ENCODE results near the gene SV2A. TPM values are rescaled to one million over a fixed set of nuclear protein-coding genes. Genes with fewer than 3 reads are reported as not detected.

The SV2A gene
- total RNA-seq, 4 donors from 2014 or later: 6.2 to 9.2 (median 7.1) TPM

DNA sequence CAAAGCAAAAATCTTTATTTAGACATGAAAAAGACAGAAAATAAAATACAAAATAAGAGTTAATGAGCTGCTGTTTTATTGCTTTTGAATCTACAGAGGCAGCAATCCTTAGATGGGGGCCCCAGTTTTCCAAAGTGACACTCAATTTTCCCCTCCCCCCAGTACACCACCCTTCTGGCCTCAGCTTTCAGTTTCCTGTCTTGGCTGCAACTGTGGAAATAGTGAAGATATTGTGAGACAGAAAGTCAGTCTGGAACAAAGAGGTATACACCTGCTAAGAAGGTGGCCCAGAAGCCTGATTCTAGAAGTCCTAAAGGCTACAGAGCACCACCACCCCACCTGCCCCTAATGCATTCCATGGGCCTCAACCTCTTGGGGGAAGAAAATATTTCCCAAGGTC, 20.1 kb upstream of the SV2A start:
- no peak for ATAC-seq
- TF ChIP-seq, protein P1, sequence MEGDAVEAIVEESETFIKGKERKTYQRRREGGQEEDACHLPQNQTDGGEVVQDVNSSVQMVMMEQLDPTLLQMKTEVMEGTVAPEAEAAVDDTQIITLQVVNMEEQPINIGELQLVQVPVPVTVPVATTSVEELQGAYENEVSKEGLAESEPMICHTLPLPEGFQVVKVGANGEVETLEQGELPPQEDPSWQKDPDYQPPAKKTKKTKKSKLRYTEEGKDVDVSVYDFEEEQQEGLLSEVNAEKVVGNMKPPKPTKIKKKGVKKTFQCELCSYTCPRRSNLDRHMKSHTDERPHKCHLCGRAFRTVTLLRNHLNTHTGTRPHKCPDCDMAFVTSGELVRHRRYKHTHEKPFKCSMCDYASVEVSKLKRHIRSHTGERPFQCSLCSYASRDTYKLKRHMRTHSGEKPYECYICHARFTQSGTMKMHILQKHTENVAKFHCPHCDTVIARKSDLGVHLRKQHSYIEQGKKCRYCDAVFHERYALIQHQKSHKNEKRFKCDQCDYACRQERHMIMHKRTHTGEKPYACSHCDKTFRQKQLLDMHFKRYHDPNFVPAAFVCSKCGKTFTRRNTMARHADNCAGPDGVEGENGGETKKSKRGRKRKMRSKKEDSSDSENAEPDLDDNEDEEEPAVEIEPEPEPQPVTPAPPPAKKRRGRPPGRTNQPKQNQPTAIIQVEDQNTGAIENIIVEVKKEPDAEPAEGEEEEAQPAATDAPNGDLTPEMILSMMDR (IDR thresholded peaks at IDR 0.05): no peak
- TF ChIP-seq POLR2AphosphoS5 (IDR thresholded peaks at IDR 0.05): no peak
- no peak for TF ChIP-seq EP300 (IDR thresholded peaks at IDR 0.05)
- no peak for TF ChIP-seq POLR2A (IDR thresholded peaks at IDR 0.05)
- H3K4me3 ChIP-seq: no peak overlapping the region

DNA sequence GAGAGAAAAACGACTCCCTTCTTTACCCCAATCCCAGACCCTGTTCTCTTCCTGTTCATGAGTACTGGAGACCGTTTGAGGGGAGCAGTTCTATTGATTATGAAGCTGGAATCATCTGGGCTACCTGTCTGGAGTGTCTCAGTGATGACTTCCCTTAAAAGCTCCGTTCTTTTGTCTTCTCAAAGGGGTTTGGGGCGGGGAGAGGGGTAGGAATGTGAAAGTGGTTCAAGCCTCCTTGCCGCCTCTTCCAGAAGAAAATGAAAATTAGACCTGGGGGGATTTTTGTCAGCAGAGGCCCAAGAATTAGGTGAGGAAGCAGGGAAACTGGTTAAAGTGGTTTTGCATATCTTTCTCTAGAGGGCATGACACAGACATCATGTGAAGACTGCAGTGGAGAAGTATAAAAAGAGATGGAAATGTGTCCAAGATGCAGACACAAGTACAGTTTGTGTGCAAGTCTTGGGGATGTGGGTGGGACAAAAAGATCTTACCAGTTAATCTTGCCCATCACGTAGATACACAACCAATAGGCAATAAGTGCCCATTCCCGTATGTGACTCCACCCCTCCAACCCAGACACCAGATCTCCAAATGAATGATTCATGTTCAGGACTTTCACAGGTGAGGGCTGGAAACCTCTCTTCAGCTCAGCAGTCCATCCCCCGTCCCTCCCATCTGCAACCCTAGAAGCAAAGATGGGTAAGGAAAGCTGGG, 19.5 kb upstream of the SV2A start:
- Histone ChIP-seq H3K9me3 (no peaks in the 10 kb centered on the region), H3K27me3 (no peaks in the 10 kb centered on the region), H3K4me1 (peaks cover 3 to 62% (median 16%) of the 10 kb centered on the region in 3 donors), H3K4me3 (peak overlapping the region; percentile 57 to 91), H3K36me3 (peaks cover 0 to 14% of the 10 kb centered on the region in 2 donors), H3K27ac (peak overlapping the region; percentile 69 to 87 (median 80))
- TF ChIP-seq, protein P1 (IDR thresholded peaks at IDR 0.05): peak in 1 of 4 experiments; percentile 21
- TF ChIP-seq POLR2A (IDR thresholded peaks at IDR 0.05): no peak
- WGBS, 2 donors (ENCODE audit: low coverage in 1 of 2): 0 to 13% methylated on average over 2 to 8 of the region's 8 CpGs
- no peak for ATAC-seq

More for the DNA sequence above, 20.1 kb upstream of the SV2A start:
- Histone ChIP-seq H3K9me3 (no peaks in the 10 kb centered on the region), H3K36me3 (peaks cover 0 to 8% of the 10 kb centered on the region in 2 donors), H3K27me3 (no peaks in the 10 kb centered on the region), H3K4me1 (peaks cover 3 to 64% (median 16%) of the 10 kb centered on the region in 3 donors), H3K27ac (peak overlapping the region; percentile 14 to 87 (median 66))

DNA sequence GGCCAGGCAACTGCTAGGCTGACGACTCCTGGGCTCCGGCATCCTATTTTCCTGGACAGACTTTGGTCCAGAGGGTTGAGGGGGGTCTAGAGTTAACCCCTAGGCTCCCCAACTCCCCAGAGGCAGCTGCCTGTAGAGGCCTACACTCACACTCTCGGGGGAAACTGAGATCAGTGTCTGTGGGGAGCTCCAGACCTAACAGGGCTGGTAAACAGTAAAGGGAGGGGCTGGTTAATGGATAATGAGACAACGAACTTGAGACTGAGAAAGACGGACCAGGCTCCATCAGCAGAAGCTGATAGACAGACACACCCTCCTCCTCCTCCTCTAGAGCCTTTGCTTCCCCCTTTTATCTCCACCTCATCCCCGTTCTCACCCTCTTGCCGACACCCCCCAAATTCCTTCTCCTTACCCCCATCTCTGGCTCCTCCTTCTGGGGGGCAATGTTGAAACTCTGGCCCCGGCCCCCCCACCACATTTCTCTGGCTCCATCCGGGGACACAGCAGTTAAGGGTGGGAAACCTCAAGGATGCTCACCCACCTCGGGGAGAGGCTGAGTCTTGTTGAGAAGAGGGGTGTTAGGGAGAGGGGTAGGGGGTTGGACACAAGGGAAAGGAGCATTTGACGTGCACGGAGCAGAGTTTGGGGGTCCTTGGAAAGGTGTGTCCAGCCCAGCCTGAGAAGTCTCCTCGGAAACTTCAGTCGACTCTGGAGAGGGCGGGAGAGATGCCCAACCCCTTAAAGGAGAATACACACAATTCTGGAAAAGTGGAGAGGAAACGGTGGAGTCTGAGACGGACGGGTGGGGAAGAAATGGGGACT, 18.7 kb upstream of the SV2A start, which contains the start of gene MTMR11:
Gene MTMR11 (minus strand): TSS at position 710 of the 822 bp plus-strand sequence. CDS start 232 bp downstream, at position 478.
- 6 to 14% methylated on average over 10 to 12 of the region's 18 CpGs for WGBS, 2 donors (ENCODE audit: low coverage in 1 of 2)
- no peaks in the 10 kb centered on the region for H3K9me3 ChIP-seq
- H3K4me1 ChIP-seq: peaks cover 3 to 57% (median 16%) of the 10 kb centered on the region in 3 donors
- TF ChIP-seq, protein P1 (IDR thresholded peaks at IDR 0.05): no peak
- TF ChIP-seq EP300 (IDR thresholded peaks at IDR 0.05) (no peak), POLR2A (IDR thresholded peaks at IDR 0.05) (no peak), POLR2AphosphoS5 (IDR thresholded peaks at IDR 0.05) (no peak)
- H3K36me3 ChIP-seq: peaks cover 0 to 21% of the 10 kb centered on the region in 2 donors
- peak within 1 kb of the TSS; percentile 57 to 91 for H3K4me3 ChIP-seq
- H3K27ac ChIP-seq: peak within 1 kb of the TSS; percentile 69 to 87 (median 80)
- H3K27me3 ChIP-seq: no peaks in the 10 kb centered on the region
- ATAC-seq: peak; percentile 39

DNA sequence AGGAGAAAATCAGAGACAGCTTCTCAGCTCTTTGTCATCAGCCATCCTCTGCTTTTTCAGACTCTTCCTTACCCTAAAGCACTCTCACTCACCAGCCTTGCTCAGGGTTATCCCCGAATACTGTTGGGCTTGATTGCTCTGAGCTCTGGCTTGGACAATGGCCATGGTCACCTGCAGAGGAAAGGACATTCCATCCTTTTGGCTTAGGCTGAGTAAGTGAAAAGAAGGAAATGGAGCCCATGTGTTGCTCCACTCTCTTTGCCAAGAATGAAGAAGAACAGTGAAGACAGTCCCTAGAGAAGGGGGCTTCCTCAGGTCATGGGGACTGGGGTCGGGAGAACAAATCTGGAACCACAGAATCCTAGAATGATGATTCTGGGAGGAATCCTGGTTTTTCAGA, 16.7 kb upstream of the SV2A start:
- Histone ChIP-seq H3K4me3 (no peak overlapping the region), H3K27ac (peak overlapping the region in 2 of 4 donors; percentile 81 to 87), H3K4me1 (peaks cover under 1 to 50% (median 14%) of the 10 kb centered on the region in 3 donors), H3K27me3 (no peaks in the 10 kb centered on the region), H3K9me3 (no peaks in the 10 kb centered on the region), H3K36me3 (peaks cover 0 to 42% of the 10 kb centered on the region in 2 donors)
- no peak for ATAC-seq
- TF ChIP-seq, protein P1 (IDR thresholded peaks at IDR 0.05): no peak
- WGBS, 2 donors (ENCODE audit: low coverage in 1 of 2): 61% methylated on average over 2 of the region's 2 CpGs; no CpG with 5 or more reads in 1 of the 2 donors

Measured in gastroesophageal sphincter (tissue), 4 donors.